Fibroblast of lung (primary cell): ENCODE data around the gene NR2F1-AS1. TPM values are rescaled to one million over a fixed set of nuclear protein-coding genes. Genes with fewer than 3 reads are reported as not detected.
A peak's percentile ranks its signal among the peaks of the same experiment; 100 is the strongest.
"Not testable (repeated sequence)": the region's sequence is repeated elsewhere in the genome, so short reads cannot be mapped to it uniquely, and the experiment has no call there.

Source experiments
- DNase-seq, 2 donors: peaks; one replicate each; pipeline versions ENCODE4 v3.0.0 to v3.0.0-alpha.2; 2010; ENCODE audit warnings: low read depth in 2 of 2
- H2AFZ ChIP-seq: 2 replicates; pipeline ENCODE4 v1.5.1; 2012; ENCODE audit warnings: low read length, control low read depth, inconsistent platforms
- H3K27ac ChIP-seq: 2 replicates; pipeline ENCODE4 v1.5.1; 2011; ENCODE audit warnings: low read length, control low read depth; ENCODE audit not compliant: insufficient read depth
- H3K27me3 ChIP-seq: 2 replicates; pipeline ENCODE4 v1.5.1; 2011; ENCODE audit warnings: mild to moderate bottlenecking, low read length; ENCODE audit not compliant: control insufficient read depth, insufficient read depth
- H3K36me3 ChIP-seq: 2 replicates; pipeline ENCODE4 v1.5.1; 2011; ENCODE audit warnings: low read length; ENCODE audit not compliant: control insufficient read depth, insufficient read depth
- H3K4me1 ChIP-seq: 2 replicates; pipeline ENCODE4 v1.5.1; 2011; ENCODE audit warnings: low read length; ENCODE audit not compliant: control insufficient read depth, insufficient read depth; ENCODE audit errors: extremely low read depth
- H3K4me2 ChIP-seq: 2 replicates; pipeline ENCODE4 v1.5.1; 2011; ENCODE audit warnings: low read length, control low read depth; ENCODE audit not compliant: insufficient read depth; ENCODE audit errors: extremely low read depth
- H3K4me3 ChIP-seq, 4 experiments: fragments of 200-600 bp in 1 of 4; sonication (generic) in 1 of 4; replicated peaks in 1 of 4; 2 replicates each; pipeline ENCODE4 v1.5.1; 2011 to 2016; ENCODE audit warnings: low read length in 4 of 4, low read depth in 3 of 4, mild to moderate bottlenecking in 3 of 4, control low read depth in 2 of 4, inconsistent platforms in 1 of 4, mixed read lengths in 1 of 4; ENCODE audit not compliant: insufficient read depth in 1 of 4; ENCODE audit errors: control extremely low read depth in 1 of 4
- H3K79me2 ChIP-seq: 2 replicates; pipeline ENCODE4 v1.5.1; 2012; ENCODE audit warnings: mild to moderate bottlenecking, low read length, inconsistent platforms; ENCODE audit not compliant: control insufficient read depth, insufficient read depth
- H3K9ac ChIP-seq: 2 replicates; pipeline ENCODE4 v1.5.1; 2011; ENCODE audit warnings: mild to moderate bottlenecking, low read length, control low read depth; ENCODE audit not compliant: insufficient read depth
- H3K9me3 ChIP-seq: 2 replicates; pipeline ENCODE4 v1.5.1; 2012; ENCODE audit warnings: low read depth, low read length; ENCODE audit not compliant: control insufficient read depth, insufficient read depth
- H4K20me1 ChIP-seq: 2 replicates; pipeline ENCODE4 v1.5.1; 2011; ENCODE audit warnings: low read length; ENCODE audit not compliant: control insufficient read depth, insufficient read depth; ENCODE audit errors: extremely low read depth
- CTCF ChIP-seq, 2 donors: IDR thresholded peaks in 1 of 2; conservative IDR thresholded peaks in 1 of 2; 1 replicate in 1 of 2; 2 replicates in 1 of 2; pipeline ENCODE4 v1.5.1; 2011 to 2012; ENCODE audit warnings: low read length in 2 of 2, control low read depth in 1 of 2, inconsistent platforms in 1 of 2, low read depth in 1 of 2, mild to moderate bottlenecking in 1 of 2
- EZH2 ChIP-seq: IDR thresholded peaks from 2 replicates; pipeline ENCODE4 v1.5.1; 2012; ENCODE audit warnings: low read length, control low read depth, mild to moderate bottlenecking; ENCODE audit errors: missing control alignments
- polyA plus RNA-seq, 2 donors: library from polyadenylated mRNA; depleted of rRNA in 1 of 2; stranded (reverse) in 1 of 2; unstranded in 1 of 2; fragments of >200 nt; gene quantifications; 2 replicates each; pipeline ENCODE4 v1.2.1, GENCODE V29; 2011 to 2012; ENCODE audit warnings: missing spikeins in 1 of 2
- total RNA-seq: library from RNA; depleted of rRNA; stranded (reverse); fragments of >200 nt; gene quantifications from 2 replicates; pipeline ENCODE4 v1.2.1, GENCODE V29; 2014

Gene NR2F1-AS1
- total and polyA plus RNA-seq, 2 donors (not counting 1 experiment from before 2014, with no cell fraction given): 29.6 to 44.6 TPM

GRCh38 chr5:93545872-93546271, 35.1 kb downstream of the NR2F1-AS1 start:
- no peak for TF ChIP-seq EZH2
- TF ChIP-seq CTCF (conservative IDR thresholded peaks at IDR 0.05 in 1 of 2, IDR thresholded peaks at IDR 0.05 in 1 of 2; ENCODE audit: low read depth in 1 of 2, low read length in 2 of 2): no peak
- DNase-seq: no peak
- Histone ChIP-seq H3K4me3 (peak overlapping the region in 1 of 4 experiments; percentile 26), H3K4me2 (peak overlapping the region; percentile 25), H3K9ac (no peak overlapping the region), H3K9me3 (no peaks in the 10 kb centered on the region), H3K27me3 (no peaks in the 10 kb centered on the region), H2AFZ (no peak overlapping the region), H3K4me1 (no peaks in the 10 kb centered on the region), H3K27ac (no peak overlapping the region), H3K79me2 (no peaks in the 10 kb centered on the region), H4K20me1 (no peaks in the 10 kb centered on the region), H3K36me3 (peaks cover 4% of the 10 kb centered on the region)

GRCh38 chr5:93532370-93532769, 48.6 kb downstream of the NR2F1-AS1 start:
- Histone ChIP-seq H3K4me2 (peak overlapping the region; percentile 75), H2AFZ (no peak overlapping the region)

GRCh38 chr5:93521815-93522214, 59.2 kb downstream of the NR2F1-AS1 start:
- not testable (repeated sequence) for H3K4me2 ChIP-seq, H3K4me3 ChIP-seq, H3K9ac ChIP-seq, H3K9me3 ChIP-seq, H3K27me3 ChIP-seq, H3K36me3 ChIP-seq, H3K4me1 ChIP-seq, H3K27ac ChIP-seq, DNase-seq, H2AFZ ChIP-seq, H3K79me2 ChIP-seq, H4K20me1 ChIP-seq

More at GRCh38 chr5:93532370-93532769, 48.6 kb downstream of the NR2F1-AS1 start:
- Histone ChIP-seq H3K9ac (no peak overlapping the region), H3K27me3 (no peaks in the 10 kb centered on the region), H3K9me3 (no peaks in the 10 kb centered on the region), H3K27ac (peak overlapping the region; percentile 22), H3K4me3 (no peak overlapping the region), H3K36me3 (no peaks in the 10 kb centered on the region), H4K20me1 (no peaks in the 10 kb centered on the region), H3K79me2 (no peaks in the 10 kb centered on the region), H3K4me1 (peaks cover 7% of the 10 kb centered on the region)
- peak; percentile 94 to 99 for DNase-seq
- TF ChIP-seq CTCF (conservative IDR thresholded peaks at IDR 0.05 in 1 of 2, IDR thresholded peaks at IDR 0.05 in 1 of 2; ENCODE audit: low read depth in 1 of 2, low read length in 2 of 2): no peak
- no peak for TF ChIP-seq EZH2
